CD8-positive, alpha-beta memory T cell (primary cell): ENCODE results near the gene RDH5. TPM values are rescaled to one million over a fixed set of nuclear protein-coding genes. Genes with fewer than 3 reads are reported as not detected.

ENCODE experiments used
- CTCF ChIA-PET: fragments of 350-600 bp; sonication (Branson Sonifier 250); formaldehyde crosslinking; loops from one replicate; lab custom pipeline; 2021; ENCODE audit warnings: antibody characterized with exemption; lab: Charles Lee
- POLR2A ChIA-PET: fragments of 350-600 bp; sonication (Branson Sonifier 250); formaldehyde crosslinking; loops from one replicate; lab custom pipeline; 2021; ENCODE audit warnings: antibody characterized with exemption; lab: Charles Lee
- DNase-seq, 5 donors: peaks; one replicate each; pipeline versions ENCODE4 v3.0.0 to v3.0.0-alpha.2; 2020 to 2022; ENCODE audit warnings: mixed read lengths in 1 of 5
- H3K27ac ChIP-seq: one replicate; pipeline ENCODE4 v1.7.0; 2013; ENCODE audit warnings: low read depth, mild to moderate bottlenecking, low read length, moderate library complexity
- H3K27me3 ChIP-seq: 2 replicates; pipeline ENCODE4 v1.7.0; 2013; ENCODE audit warnings: low read length, mild to moderate bottlenecking; ENCODE audit not compliant: insufficient read depth, poor library complexity, severe bottlenecking
- H3K36me3 ChIP-seq: 2 replicates; pipeline ENCODE4 v1.7.0; 2013; ENCODE audit warnings: mild to moderate bottlenecking, low read length, moderate library complexity; ENCODE audit not compliant: insufficient read depth
- H3K4me1 ChIP-seq: 2 replicates; pipeline ENCODE4 v1.7.0; 2013; ENCODE audit warnings: mild to moderate bottlenecking, low read length, moderate library complexity; ENCODE audit not compliant: insufficient read depth
- H3K4me3 ChIP-seq: 2 replicates; pipeline ENCODE4 v1.7.0; 2013; ENCODE audit warnings: mild to moderate bottlenecking, low read length
- H3K9me3 ChIP-seq: 2 replicates; pipeline ENCODE4 v1.7.0; 2013; ENCODE audit warnings: mild to moderate bottlenecking, low read length
- H3K27ac Mint-ChIP-seq, 8 donors: one replicate each; pipeline ENCODE4 v1.8.0; 2020 to 2021; ENCODE audit warnings: mixed read lengths in 8 of 8, mild to moderate bottlenecking in 6 of 8, inconsistent platforms in 3 of 8, moderate library complexity in 3 of 8
- H3K27me3 Mint-ChIP-seq, 2 donors: one replicate each; pipeline ENCODE4 v1.8.0; 2020 to 2021; ENCODE audit warnings: mixed read lengths in 2 of 2, mild to moderate bottlenecking in 1 of 2, moderate library complexity in 1 of 2
- H3K36me3 Mint-ChIP-seq, 3 donors: one replicate each; pipeline ENCODE4 v1.8.0; 2020 to 2021; ENCODE audit warnings: mixed read lengths in 3 of 3, inconsistent platforms in 1 of 3, mild to moderate bottlenecking in 1 of 3
- H3K4me1 Mint-ChIP-seq, 3 donors: one replicate each; pipeline ENCODE4 v1.8.0; 2020 to 2021; ENCODE audit warnings: mixed read lengths in 3 of 3, inconsistent platforms in 1 of 3, mild to moderate bottlenecking in 1 of 3
- H3K4me3 Mint-ChIP-seq, 7 donors: one replicate each; pipeline ENCODE4 v1.8.0; 2020 to 2021; ENCODE audit warnings: mixed read lengths in 7 of 7, mild to moderate bottlenecking in 6 of 7, moderate library complexity in 4 of 7, inconsistent platforms in 2 of 7
- H3K9me3 Mint-ChIP-seq, 5 donors: one replicate each; pipeline ENCODE4 v1.8.0; 2020 to 2022; ENCODE audit warnings: mixed read lengths in 5 of 5, mild to moderate bottlenecking in 3 of 5, moderate library complexity in 2 of 5, inconsistent platforms in 1 of 5
- polyA plus RNA-seq: library from polyadenylated mRNA; unstranded; fragments of 300-500 nt; fragmentation: Illumina TruSeq; gene quantifications from one replicate; pipeline ENCODE4 v1.2.3, GENCODE V29; 2021
- total RNA-seq, 2 experiments: library from RNA; stranded (reverse); gene quantifications; one replicate each; pipeline ENCODE4 v1.2.3, GENCODE V29; 2021

The RDH5 gene
- total and polyA plus RNA-seq, 3 experiments from 2014 or later = 0.90 to 8.5 (median 8.1) TPM

DNA sequence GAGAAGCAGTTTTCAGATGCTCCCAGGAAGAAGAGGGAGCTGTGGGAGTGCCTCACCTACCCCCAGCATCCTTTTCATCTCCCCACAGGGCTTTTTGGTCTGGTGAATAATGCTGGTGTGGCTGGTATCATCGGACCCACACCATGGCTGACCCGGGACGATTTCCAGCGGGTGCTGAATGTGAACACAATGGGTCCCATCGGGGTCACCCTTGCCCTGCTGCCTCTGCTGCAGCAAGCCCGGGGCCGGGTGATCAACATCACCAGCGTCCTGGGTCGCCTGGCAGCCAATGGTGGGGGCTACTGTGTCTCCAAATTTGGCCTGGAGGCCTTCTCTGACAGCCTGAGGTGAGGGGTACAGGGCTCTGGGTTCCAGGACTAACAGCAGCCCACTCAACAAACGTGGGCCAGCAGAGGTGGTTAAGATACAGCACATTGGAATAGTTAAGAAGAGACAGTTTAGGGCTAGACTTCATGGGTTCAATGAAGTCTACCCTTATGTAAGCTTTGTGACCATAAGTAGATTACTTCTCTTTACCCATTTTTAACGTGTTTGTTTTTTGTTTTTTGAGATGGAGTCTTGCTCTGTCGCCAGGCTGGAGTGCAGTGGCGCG is 1.5 kb downstream of the RDH5 start:
- peaks cover 27 to 66% (median 32%) of the 10 kb centered on the region in 3 donors for H3K4me1 Mint-ChIP-seq
- H3K4me3 Mint-ChIP-seq = no peak overlapping the region
- no peak overlapping the region for H3K4me3 ChIP-seq
- DNase-seq = peak in 1 of 5 donors; percentile 45
- H3K27me3 ChIP-seq = no peaks in the 10 kb centered on the region
- H3K36me3 Mint-ChIP-seq = peaks cover 0 to 47% (median 6%) of the 10 kb centered on the region in 3 donors
- H3K9me3 Mint-ChIP-seq = no peaks in the 10 kb centered on the region
- no peaks in the 10 kb centered on the region for H3K27me3 Mint-ChIP-seq
- H3K27ac ChIP-seq = no peak overlapping the region
- peak overlapping the region in 1 of 8 donors; percentile 74 for H3K27ac Mint-ChIP-seq
- no peaks in the 10 kb centered on the region for H3K36me3 ChIP-seq
- H3K4me1 ChIP-seq = peaks cover 21% of the 10 kb centered on the region
- H3K9me3 ChIP-seq = no peaks in the 10 kb centered on the region
- POLR2A ChIA-PET = no interaction called here
- CTCF ChIA-PET = interaction anchor here (3.4 to 6.9 kb wide), 2 partner anchors 8 to 16 kb away, joined by 20 to 67 read pairs; partner anchors contain the start of gene CD63

DNA sequence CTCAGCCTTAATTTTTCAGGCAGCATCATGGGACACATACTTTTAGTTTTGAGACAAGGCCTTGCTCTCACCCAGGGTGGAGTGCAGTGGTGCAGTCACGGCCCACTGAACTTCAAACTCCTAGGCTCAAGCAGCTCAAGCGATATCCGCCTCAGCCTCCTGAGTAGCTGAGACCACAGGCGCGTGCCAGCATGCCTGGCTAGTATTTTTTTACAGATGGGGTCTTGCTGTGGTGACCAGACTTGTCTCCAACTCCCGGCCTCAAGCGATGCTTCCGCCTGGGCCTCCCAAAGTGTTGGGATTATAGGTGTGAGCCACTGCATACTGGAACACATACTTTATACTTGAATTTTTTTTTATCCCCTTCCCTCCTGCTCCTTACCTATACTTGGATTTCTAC is 2.8 kb downstream of the RDH5 start:
- no peaks in the 10 kb centered on the region for H3K9me3 ChIP-seq
- H3K27ac ChIP-seq = no peak overlapping the region
- H3K27ac Mint-ChIP-seq = peak overlapping the region in 1 of 8 donors; percentile 88
- peaks cover 0 to 54% (median 6%) of the 10 kb centered on the region in 3 donors for H3K36me3 Mint-ChIP-seq
- H3K4me3 Mint-ChIP-seq = no peak overlapping the region
- no peak overlapping the region for H3K4me3 ChIP-seq
- H3K36me3 ChIP-seq = no peaks in the 10 kb centered on the region
- H3K4me1 ChIP-seq = peaks cover 26% of the 10 kb centered on the region
- ChIA-PET CTCF (interaction anchor here (6.9 kb wide), 1 partner anchor 15 kb away, joined by 67 read pairs; no protein-coding TSS in a partner anchor), POLR2A (interaction anchor here (0.5 kb wide), 1 partner anchor 8 kb away, joined by 8 read pairs; no protein-coding TSS in a partner anchor)
- no peaks in the 10 kb centered on the region for H3K9me3 Mint-ChIP-seq
- peaks cover 27 to 66% (median 30%) of the 10 kb centered on the region in 3 donors for H3K4me1 Mint-ChIP-seq
- no peaks in the 10 kb centered on the region for H3K27me3 ChIP-seq
- peak in 1 of 5 donors; percentile 26 for DNase-seq
- H3K27me3 Mint-ChIP-seq = no peaks in the 10 kb centered on the region

DNA sequence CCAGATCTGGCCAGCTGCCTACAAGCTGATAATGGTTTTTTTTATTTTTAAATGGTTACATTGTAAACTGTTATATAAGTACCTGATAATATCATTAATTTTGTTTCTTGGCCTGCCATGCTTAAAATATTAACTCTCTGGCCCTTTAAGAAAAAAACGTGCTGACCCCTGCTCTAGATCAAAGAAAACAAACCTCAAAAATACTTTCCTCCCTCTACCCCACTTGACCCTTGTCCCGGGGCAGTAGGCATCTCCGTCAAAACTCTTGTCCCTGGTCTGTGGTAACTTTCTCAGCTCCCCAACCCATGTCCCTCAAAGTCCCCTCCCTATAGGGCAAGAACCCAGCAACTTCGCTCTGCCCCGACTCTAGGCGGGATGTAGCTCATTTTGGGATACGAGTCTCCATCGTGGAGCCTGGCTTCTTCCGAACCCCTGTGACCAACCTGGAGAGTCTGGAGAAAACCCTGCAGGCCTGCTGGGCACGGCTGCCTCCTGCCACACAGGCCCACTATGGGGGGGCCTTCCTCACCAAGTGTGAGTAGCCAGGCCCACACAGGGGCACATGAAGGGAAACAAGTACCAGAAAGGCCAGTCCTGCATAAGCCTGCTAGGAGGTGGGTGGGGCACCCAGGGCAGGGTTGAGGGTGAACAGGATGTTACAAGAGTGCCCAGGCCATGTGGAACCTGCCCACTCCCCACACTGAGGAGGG is 3.5 kb downstream of the RDH5 start:
- no peaks in the 10 kb centered on the region for H3K36me3 ChIP-seq

DNA sequence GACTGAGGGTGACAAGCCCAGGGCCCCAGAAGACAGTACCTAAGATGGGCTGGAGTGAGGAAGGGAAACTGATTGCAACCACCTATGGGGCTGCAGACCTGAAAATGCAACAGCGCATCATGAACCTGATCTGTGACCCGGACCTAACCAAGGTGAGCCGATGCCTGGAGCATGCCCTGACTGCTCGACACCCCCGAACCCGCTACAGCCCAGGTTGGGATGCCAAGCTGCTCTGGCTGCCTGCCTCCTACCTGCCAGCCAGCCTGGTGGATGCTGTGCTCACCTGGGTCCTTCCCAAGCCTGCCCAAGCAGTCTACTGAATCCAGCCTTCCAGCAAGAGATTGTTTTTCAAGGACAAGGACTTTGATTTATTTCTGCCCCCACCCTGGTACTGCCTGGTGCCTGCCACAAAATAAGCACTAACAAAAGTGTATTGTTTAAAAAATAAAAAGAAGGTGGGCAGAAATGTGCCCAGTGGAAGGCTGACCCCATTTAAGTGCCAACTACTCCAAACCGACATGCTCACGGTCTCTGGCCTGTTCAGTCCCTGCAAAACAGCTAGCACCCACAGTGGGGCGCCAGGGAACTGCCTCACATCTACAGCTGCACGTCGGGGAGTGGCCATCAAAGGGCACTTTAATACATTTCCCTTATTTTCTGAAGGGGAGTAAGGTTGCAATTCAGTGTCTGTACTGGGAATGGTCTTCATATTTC is 4.2 kb downstream of the RDH5 start:
- H3K9me3 Mint-ChIP-seq = no peaks in the 10 kb centered on the region
- H3K27me3 Mint-ChIP-seq = no peaks in the 10 kb centered on the region

More for the DNA sequence above, 3.5 kb downstream of the RDH5 start:
- no peaks in the 10 kb centered on the region for H3K9me3 Mint-ChIP-seq
- DNase-seq = no peak
- H3K27me3 ChIP-seq = no peaks in the 10 kb centered on the region
- no peak overlapping the region for H3K27ac ChIP-seq
- CTCF ChIA-PET = interaction anchor here (1.3 to 6.9 kb wide), 3 partner anchors 11 to 316 kb away, joined by 3 to 67 read pairs (median 11); no protein-coding TSS in a partner anchor
- POLR2A ChIA-PET = interaction anchor here (1.8 kb wide), 1 partner anchor 15 kb away, joined by 4 read pairs; no protein-coding TSS in a partner anchor
- peak overlapping the region in 1 of 7 donors; percentile 62 for H3K4me3 Mint-ChIP-seq
- H3K4me3 ChIP-seq = no peak overlapping the region
- H3K4me1 ChIP-seq = peaks cover 29% of the 10 kb centered on the region
- H3K9me3 ChIP-seq = no peaks in the 10 kb centered on the region
- peak overlapping the region in 4 of 8 donors; percentile 54 to 88 (median 70) for H3K27ac Mint-ChIP-seq
- peaks cover 23 to 61% (median 27%) of the 10 kb centered on the region in 3 donors for H3K4me1 Mint-ChIP-seq
- peaks cover 0 to 50% (median 6%) of the 10 kb centered on the region in 3 donors for H3K36me3 Mint-ChIP-seq
- H3K27me3 Mint-ChIP-seq = no peaks in the 10 kb centered on the region

DNA sequence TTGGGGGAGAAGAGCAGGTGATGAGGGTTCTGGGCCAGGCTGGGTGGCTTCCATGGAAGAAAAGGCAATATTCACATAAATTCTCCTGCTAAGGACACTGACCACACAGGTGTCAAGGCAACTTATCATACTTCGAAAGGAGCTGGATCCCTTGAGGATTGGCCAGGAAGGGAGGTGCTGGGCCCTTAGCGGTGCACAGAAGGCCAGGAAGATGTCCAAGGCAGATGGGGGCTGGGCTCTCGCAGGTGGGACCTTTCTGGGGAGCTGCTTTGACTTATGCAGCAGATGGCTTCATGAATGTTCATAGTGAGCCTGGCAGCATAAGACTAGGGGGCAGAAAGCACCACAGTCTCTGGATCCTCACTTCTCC is 4.7 kb downstream of the RDH5 start:
- Mint-ChIP-seq H3K27me3 (no peaks in the 10 kb centered on the region), H3K9me3 (no peaks in the 10 kb centered on the region), H3K36me3 (peaks cover 0 to 47% (median 6%) of the 10 kb centered on the region in 3 donors), H3K27ac (peak overlapping the region in 7 of 8 donors; percentile 5 to 88 (median 59)), H3K4me3 (peak overlapping the region in 1 of 7 donors; percentile 66), H3K4me1 (peaks cover 29 to 55% (median 32%) of the 10 kb centered on the region in 3 donors)
- ChIA-PET CTCF (interaction anchor here (0.9 to 6.9 kb wide), 7 partner anchors 9 to 315 kb away, joined by 3 to 67 read pairs (median 4); partner anchors contain the start of genes BLOC1S1 and ITGA7), POLR2A (interaction anchor here (0.7 to 1.8 kb wide), 5 partner anchors 9 to 105 kb away, joined by 3 to 4 read pairs (median 4); partner anchors contain the start of genes BLOC1S1, DNAJC14 and ORMDL2)
- Histone ChIP-seq H3K9me3 (no peaks in the 10 kb centered on the region), H3K4me3 (no peak overlapping the region), H3K27ac (no peak overlapping the region), H3K4me1 (peaks cover 30% of the 10 kb centered on the region), H3K36me3 (no peaks in the 10 kb centered on the region), H3K27me3 (no peaks in the 10 kb centered on the region)
- no peak for DNase-seq

More for the DNA sequence above, 4.2 kb downstream of the RDH5 start:
- peak; percentile 42 to 77 (median 54) for DNase-seq
- Histone ChIP-seq H3K9me3 (no peaks in the 10 kb centered on the region), H3K4me3 (no peak overlapping the region), H3K27ac (no peak overlapping the region), H3K27me3 (no peaks in the 10 kb centered on the region), H3K4me1 (peaks cover 29% of the 10 kb centered on the region), H3K36me3 (no peaks in the 10 kb centered on the region)
- POLR2A ChIA-PET = interaction anchor here (0.7 to 1.8 kb wide), 5 partner anchors 9 to 106 kb away, joined by 3 to 4 read pairs (median 4); partner anchors contain the start of genes BLOC1S1, DNAJC14 and ORMDL2
- CTCF ChIA-PET = interaction anchor here (0.9 to 6.9 kb wide), 7 partner anchors 9 to 316 kb away, joined by 3 to 67 read pairs (median 4); partner anchors contain the start of genes BLOC1S1 and ITGA7
- H3K4me1 Mint-ChIP-seq = peaks cover 23 to 55% (median 27%) of the 10 kb centered on the region in 3 donors
- peaks cover 0 to 47% (median 6%) of the 10 kb centered on the region in 3 donors for H3K36me3 Mint-ChIP-seq
- peak overlapping the region in 1 of 7 donors; percentile 66 for H3K4me3 Mint-ChIP-seq
- H3K27ac Mint-ChIP-seq = peak overlapping the region in 7 of 8 donors; percentile 36 to 88 (median 59)

DNA sequence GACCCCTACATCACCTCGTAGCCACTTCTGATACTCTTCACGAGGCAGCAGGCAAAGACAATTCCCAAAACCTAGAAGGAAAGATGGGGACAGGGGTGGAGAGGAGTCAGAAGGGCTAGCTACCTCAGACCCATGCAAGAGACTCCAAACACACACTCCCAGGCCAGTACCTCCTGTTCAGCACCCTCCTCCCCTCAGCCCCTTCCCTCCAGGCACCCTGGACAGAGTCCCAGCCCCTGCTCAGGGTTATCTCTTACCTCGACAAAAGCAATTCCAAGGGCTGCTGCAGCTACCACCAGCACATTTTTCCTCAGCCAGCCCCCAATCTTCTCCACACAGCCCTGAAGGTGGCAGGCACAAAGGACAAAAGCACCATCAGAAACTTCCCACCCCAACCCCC is 5.4 kb downstream of the RDH5 start:
- no peak overlapping the region for H3K27ac ChIP-seq
- no peaks in the 10 kb centered on the region for H3K27me3 Mint-ChIP-seq
- peaks cover 37% of the 10 kb centered on the region for H3K4me1 ChIP-seq
- H3K9me3 ChIP-seq = no peaks in the 10 kb centered on the region
- H3K36me3 ChIP-seq = no peaks in the 10 kb centered on the region
- no peak for DNase-seq
- no peaks in the 10 kb centered on the region for H3K9me3 Mint-ChIP-seq
- peaks cover 35 to 55% (median 37%) of the 10 kb centered on the region in 3 donors for H3K4me1 Mint-ChIP-seq
- H3K4me3 Mint-ChIP-seq = peak overlapping the region in 3 of 7 donors; percentile 60 to 78 (median 66)
- ChIA-PET CTCF (interaction anchor here (0.9 to 6.9 kb wide), 5 partner anchors 9 to 69 kb away, joined by 3 to 67 read pairs (median 4); partner anchors contain the start of gene BLOC1S1), POLR2A (interaction anchor here (1.0 to 1.8 kb wide), 3 partner anchors 10 to 104 kb away, joined by 3 to 4 read pairs (median 4); partner anchors contain the start of genes BLOC1S1 and DNAJC14)
- peak overlapping the region in 6 of 8 donors; percentile 35 to 88 (median 71) for H3K27ac Mint-ChIP-seq
- H3K4me3 ChIP-seq = no peak overlapping the region
- no peaks in the 10 kb centered on the region for H3K27me3 ChIP-seq
- H3K36me3 Mint-ChIP-seq = peaks cover 0 to 44% (median 6%) of the 10 kb centered on the region in 3 donors

DNA sequence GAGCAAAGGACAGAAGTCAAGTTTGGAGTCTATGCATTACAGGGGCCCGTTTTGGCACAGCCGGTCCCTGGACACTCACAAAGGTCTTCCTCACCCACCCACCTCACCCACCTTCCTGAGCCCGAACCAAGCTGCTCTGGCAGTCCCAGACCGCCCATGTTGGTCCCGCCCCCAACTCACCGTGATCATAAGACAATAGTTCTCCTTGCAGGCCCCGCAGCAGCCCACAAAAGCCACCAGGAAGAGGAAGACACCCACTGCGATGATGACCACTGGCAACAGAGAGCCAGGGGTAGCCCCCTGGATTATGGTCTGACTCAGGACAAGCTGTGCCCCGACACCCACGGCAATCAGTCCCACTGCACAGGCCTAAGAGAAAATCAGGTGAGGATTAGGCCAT is 6.8 kb downstream of the RDH5 start:
- H3K36me3 ChIP-seq = no peaks in the 10 kb centered on the region
- Mint-ChIP-seq H3K4me3 (peak overlapping the region; percentile 66 to 95 (median 83)), H3K27me3 (no peaks in the 10 kb centered on the region), H3K4me1 (peaks cover 37 to 46% (median 40%) of the 10 kb centered on the region in 3 donors), H3K9me3 (no peaks in the 10 kb centered on the region), H3K27ac (peak overlapping the region; percentile 58 to 93 (median 88)), H3K36me3 (peaks cover 0 to 39% (median 6%) of the 10 kb centered on the region in 3 donors)
- no peak for DNase-seq
- H3K4me1 ChIP-seq = peaks cover 34% of the 10 kb centered on the region
- no peaks in the 10 kb centered on the region for H3K9me3 ChIP-seq
- ChIA-PET POLR2A (no interaction called here), CTCF (interaction anchor here (0.9 to 1.3 kb wide), 2 partner anchors 10 to 11 kb away, joined by 3 read pairs; no protein-coding TSS in a partner anchor)
- H3K4me3 ChIP-seq = no peak overlapping the region
- H3K27ac ChIP-seq = peak overlapping the region; percentile 83
- H3K27me3 ChIP-seq = no peaks in the 10 kb centered on the region
